C4-2B (cell line): ENCODE data around the gene RAPGEF1.

ENCODE experiments used
- CTCF ChIP-seq: fragments of 450-650 bp; conservative IDR thresholded peaks from 2 replicates; pipeline ENCODE4 v1.5.1; 2017; ENCODE audit warnings: mild to moderate bottlenecking
- ZFX ChIP-seq: fragments of 450-650 bp; IDR thresholded peaks from 2 replicates; pipeline ENCODE4 v1.6.1; 2017

- TF ChIP-seq CTCF, result no peak
- no peak for TF ChIP-seq ZFX
Observed at GRCh38 chr9:131613921-131614320, 126.0 kb downstream of the RAPGEF1 start.
